Left hindlimb (tissue), 1 donor: Measurements from ENCODE around the gene BABAM2.
"Not testable (repeated sequence)": the region's sequence is repeated elsewhere in the genome, so short reads cannot be mapped to it uniquely, and the experiment has no call there.

Experiments used
- DNase-seq: peaks from one replicate; pipeline ENCODE4 v3.0.0-alpha.2; 2018

BABAM2 gene

DNA sequence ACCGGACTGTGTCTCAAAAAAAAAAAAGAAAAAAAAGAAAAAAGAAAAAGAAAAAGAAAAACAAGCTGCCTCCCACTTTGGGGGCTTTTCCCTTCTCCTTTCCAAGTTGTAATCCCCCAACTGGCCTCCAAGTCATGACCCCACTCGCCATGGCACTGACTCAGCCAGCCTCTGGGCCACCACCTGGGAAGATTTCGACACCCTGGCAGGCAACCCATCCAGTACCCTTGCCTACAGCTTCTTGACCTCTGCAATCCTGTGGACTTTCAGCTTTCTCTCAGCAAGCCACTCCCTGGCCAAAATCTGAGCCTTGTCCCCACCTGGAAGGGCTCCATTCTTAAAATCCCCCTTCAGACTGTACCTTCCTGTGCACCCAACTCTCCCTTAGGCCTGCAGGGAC, 479.8 kb downstream of the BABAM2 start:
- DNase-seq, result no peak

DNA sequence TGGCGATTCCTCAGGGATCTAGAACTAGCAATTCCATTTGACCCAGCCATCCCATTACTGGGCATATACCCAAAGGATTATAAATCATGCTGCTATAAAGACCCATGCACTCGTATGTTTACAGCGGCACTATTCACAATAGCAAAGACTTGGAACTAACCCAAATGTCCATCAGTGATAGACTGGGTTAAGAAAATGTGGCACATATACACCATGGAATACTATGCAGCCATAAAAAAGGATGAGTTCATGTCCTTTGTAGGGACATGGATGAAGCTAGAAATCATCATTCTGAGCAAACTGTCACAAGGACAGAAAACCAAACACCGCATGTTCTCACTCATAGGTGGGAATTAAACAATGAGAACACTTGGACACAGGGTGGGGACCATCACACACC, 481.2 kb downstream of the BABAM2 start:
- DNase-seq, result not testable (repeated sequence)

DNA sequence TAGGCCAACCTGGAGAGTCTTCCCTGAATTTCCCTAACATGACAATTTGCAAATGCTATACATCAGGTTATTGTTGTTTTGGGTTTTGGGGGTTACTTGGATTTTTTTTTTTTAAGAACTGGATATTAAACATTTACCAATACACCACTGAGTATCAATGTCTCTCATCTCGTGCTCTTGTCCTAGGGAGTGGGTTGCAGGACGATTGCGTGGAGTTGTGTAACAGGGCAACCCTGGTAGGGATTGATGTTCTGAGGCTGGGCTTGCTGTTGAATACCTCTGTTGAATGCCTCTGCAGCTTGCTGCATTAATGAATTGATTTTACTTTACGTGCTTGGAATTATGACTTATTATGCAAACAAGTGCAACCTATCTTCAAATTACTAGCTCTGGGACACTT, 483.3 kb downstream of the BABAM2 start:
- DNase-seq, result no peak

DNA sequence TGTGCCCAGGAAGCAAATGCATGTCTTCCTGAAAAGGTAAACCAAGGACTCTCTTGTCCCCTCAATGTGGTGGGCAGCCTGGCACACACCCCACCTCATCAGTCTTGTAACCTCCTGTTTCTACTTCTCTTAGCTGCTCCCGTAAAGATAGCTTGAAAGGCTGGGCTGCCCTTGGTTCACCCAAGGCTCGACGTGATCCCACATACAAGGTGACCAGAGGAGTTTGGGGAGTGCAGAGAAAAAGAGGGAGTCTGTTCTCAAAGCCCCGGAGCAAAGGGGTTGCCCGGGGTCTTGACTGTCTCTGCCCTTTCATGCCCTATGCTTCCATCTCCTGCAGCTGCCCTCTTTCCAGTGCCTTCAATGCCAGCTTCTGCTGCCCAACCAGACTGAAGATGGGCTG, 483.8 kb downstream of the BABAM2 start:
- no peak for DNase-seq

DNA sequence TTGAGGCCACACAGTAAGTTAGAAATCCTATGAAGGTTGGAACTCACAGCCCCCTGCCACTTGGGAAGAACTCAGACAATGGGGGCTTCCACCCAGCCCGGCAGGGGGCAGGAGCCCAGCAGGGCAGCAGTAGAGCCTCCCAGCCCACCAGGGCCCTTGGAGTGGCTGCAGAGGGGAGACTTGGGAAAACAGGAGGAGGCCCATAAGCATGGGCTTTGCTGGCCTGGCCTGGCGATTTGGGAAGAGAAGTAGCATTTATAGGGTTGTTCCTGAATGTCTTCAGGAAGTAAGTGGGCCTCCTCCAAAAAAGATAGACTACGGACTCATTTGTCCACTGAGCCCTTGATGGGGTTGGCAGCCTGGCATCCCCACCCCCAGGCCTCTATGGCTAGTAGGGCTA, 484.7 kb downstream of the BABAM2 start:
- no peak for DNase-seq

DNA sequence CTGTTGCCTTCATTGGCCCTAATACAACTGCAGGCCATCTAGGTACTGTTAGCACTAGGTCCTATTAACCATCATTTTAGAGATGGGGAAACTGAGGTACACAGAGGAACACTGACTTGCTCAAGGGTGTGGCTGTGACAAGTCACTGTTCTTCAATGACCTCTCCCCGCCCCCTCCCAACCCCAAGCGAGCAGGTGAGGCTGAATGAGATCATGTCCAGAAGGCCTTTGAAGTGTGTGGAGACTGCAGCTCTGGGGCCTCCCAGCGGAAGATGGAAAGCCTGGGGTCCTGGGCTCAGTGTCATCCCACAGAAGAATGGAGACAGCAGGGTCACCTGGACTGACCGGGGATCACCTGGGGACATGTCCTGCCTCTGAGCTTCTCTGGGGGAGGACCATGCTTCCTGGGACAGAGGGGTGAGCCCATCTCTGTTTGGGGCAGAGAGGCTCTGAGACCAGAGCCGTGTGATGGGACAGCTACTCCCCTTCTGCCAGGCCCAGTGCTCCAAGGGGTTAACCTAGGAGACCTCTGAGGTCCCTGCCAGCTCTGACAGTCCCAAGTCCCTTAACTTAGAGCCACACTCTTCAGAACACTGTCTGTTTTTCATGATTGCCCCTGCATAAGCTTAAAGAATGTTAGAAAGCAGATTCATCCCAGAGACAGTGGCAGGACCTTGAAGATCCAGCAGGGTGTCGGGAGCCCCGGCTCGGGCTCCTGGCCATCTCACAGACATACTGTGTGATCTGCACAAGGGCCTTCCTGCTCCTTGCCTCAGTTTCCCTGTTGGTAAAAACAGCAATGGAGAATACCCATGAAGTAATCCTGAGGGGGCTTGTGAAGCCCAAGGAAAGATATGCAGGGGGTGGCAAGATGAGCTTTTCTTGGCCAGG, 485.5 kb downstream of the BABAM2 start:
- no peak for DNase-seq

DNA sequence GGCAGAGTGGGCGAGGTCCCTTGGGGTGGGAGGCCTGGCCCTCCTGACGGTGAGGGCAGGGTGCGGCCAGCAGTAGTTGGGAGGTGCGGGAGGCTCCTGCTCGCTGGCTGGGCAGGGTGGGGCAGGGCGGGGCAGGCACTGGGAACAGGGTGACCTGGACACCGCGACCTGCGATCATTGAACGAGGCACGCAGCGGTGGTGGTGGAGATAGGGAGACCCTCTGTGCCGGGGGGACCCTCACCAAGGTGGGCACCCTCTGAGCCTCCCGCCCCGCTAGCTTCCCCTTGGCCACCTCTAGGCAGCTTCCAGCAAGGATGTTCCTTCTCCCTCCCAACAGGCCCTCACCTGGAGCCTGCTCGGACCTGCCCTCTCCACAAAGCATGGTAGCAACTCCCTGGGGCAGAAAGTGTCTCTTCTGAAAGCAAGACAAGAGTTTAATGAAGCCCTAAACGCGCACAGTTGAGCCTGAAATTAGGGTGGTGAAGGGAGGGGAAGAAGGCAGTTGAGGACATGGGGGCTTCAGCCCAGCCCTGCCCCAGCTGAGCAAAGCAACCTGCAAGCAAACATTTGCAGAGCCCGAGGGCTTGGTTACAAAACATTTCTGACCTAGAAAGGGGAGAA, 486.8 kb downstream of the BABAM2 start:
- no peak for DNase-seq

DNA sequence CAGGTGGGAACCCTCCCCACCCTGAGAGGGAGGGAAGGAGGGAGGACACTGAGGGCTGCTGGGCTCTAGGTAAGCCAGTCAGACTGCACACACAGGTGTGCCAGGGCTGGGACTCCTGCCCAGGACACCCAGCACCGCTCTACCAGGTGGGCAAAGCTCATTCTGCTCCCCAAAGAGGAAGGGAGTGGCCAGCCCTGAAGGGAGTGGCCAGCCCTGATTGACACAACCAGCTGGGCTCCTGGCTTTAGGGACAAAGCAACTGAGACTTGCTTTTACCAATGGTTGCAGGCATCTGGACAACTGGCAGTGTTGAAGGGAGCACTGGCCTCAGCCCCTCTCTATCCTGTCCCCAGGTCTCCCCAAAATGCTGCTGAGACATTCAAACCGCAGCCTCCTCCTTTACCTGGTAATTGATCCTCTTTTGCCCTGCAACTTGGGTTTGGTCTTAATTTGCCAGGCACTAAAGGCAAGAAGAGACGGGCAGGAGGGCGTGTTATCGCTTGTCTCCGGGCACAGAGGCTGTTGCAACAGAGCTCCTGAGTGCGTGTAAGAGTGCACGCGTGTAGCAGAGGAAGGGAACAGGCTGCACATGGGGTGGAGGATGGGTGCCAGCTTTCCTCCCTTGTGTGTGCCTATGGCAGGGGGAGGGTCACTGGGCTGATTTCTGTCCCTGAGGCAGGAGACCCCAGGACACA, 487.6 kb downstream of the BABAM2 start:
- no peak for DNase-seq

DNA sequence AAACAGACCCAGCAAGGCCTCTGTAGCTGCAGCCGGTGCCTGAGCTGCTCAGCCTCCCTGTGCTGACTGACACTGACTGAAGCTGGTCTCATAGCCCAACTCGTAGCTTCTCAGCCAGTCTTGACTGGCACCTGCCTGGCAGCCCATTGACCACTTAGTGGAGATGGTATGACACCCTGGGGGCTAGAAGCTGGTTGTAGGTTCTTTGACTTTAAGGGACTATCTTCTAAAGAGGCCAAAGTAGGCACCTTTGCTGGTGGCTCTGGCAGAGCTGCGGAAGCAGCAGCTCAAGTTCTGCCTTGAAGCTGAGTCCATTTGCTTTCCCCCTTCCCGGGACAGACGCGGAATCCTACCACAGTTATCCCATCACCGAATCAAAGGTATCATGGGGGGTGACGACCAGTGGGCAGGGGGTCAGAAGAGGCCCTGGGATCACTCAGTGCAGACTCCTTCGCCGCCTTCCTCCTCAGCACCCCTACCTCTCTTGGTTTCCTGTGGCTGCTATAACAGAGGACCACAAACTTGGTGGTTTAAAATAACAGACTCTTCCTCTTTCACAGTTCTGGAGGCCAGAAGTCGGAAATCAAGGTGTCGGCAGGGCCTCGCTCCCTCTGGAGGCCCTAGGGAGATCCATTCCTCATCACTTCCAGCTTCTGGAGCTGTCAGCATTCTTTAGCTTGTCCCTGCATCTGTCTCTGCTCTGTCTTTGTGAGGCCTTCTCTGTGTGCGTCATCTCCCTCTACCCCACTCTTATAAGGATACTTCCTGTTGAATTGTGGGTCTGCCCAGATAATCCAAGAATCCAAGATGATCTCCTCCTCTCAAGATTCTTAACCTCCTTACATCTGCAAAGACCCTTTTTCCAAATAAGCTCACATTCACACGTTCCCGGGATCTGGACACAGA, 488.4 kb downstream of the BABAM2 start:
- no peak for DNase-seq

DNA sequence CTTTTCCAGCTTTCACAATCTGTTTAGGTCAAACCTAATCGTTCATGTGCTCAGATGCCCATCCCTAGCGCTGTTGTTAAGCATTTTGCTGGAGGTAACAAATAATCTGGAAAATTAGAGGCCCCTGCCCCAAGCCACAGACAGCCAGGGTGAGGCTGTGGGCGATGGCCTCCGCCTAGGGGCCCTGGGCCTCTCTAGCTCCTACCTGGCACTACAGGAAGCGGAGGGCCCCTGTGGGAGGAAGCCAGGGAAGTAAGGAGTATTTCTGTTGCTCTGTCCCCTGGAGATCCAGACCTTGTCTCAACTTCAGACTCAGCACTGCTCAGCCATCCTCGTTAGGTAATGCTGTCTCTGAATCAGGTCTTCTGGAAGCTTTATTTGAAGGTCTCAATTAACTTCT, 489.7 kb downstream of the BABAM2 start:
- DNase-seq, result no peak

DNA sequence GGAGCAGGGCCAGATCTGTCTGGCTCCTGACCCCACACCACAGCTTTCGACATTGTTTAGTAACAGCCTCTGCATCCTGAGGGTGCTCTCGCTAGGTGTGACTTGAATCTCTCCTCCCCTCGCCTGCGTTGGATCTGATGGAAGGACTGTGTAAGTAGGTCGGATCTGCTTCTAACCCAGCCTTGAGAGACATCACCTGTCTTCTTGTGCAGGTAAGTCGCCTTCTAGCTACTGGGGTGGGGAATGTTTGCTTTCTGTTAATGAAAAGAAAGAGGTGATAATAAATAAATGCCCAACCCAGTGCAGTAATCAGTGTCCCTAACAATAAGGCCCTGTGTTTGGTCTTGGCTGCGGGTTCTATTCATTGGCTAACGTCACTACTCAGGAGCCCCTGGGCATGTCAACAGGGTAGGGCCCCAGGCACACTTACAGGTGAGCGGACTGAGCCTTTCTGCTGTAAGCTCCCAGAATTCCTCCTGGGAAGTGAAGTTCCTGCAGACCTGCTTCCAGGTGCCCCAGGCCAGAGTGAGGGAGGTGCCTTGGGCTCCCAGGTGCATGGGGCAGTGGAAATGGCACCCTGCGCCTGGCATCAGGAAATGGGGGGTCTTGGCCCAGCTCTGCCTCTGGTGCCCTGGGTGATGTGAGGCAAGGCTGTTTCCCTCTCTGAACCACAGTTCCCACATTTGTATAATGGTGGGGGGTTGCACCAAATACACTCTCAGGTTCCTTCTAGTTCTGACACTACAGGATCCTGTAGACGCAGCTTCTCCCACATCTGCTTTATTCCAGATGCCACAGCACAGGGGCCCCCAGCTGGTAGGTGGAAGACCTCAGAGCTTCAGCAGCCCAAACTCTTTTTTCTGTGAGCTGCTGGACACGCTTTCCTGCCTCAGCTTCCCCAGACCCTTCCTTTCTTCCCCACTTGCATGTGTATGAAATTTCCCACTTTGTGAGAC, 491.0 kb downstream of the BABAM2 start:
- no peak for DNase-seq

DNA sequence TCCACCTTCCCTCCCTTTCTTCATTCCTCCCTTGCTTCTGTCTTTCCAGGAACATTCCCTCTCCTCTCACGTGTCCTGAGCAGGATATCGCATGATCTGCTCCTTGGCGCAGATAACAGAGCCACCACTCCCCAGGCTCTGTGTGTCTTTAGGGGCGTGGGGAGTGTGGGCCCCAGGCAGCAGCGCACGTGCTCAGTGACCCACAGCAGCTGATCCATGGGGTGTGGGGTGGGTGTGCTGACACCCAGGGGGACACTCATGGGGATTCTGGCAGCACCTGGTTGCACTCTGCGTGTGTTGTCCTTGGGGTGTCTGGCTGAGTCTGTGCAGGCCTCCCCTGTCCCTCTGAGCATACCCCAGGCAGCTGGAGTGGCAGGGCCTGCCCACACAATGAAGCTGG, 492.2 kb downstream of the BABAM2 start:
- no peak for DNase-seq

DNA sequence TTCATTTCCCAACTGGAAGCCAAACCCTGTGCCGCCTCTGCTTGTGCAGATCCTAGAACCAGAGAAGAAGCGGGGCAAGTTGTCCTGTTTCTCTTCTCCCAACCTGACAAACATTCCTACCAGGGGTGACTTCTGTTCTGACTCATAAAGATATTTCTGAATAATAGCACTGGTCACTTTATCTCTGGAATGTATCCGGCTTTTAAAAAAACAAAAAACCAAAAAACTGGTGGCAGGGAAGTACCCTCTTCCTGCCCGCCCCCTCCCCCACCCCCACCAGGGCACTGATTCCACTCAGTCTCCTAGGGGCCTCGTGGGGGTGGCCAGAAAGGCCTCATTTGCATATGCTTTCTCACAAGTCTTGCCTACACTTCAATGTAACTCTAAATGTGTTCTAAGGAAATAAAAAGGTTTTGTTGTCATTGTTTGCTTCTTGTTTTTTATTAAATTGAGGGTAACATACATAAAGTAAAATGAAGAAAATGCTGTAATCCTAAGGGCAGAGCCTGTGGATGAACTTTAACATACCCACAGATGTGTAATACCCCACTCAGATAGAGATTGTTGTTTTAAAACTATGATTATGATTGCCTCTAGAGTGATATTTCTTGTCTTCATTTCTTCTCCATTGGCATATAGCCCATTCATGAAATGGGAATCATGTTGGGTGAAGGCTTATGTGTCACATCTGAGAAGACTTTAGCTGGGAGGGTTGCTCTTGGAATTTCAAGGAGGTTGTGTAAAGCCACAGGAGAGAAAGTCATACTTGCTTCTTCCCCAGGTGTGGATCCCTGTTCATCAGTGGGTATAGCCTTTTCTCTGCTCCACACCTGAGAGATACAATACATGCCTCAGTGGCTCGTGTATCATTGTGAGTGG, 496.8 kb downstream of the BABAM2 start:
- DNase-seq, result no peak
